T-helper 2 cell treated with Interferon-gamma antibody and Interleukin-4, amounts not matched to agents 5 μg/mL and 100 μg/mL, for 36 hours (primary cell): Measurements from ENCODE around the gene METTL3.

ENCODE experiments used
- DNase-seq: peaks from one replicate; pipeline ENCODE4 v3.0.0; 2021; ENCODE audit warnings: low spot score
- H3K27ac Mint-ChIP-seq: one replicate; pipeline ENCODE4 v1.8.0; 2021; ENCODE audit warnings: mild to moderate bottlenecking, mixed read lengths
- H3K27me3 Mint-ChIP-seq: one replicate; pipeline ENCODE4 v1.8.0; 2021; ENCODE audit warnings: low read depth, mixed read lengths
- H3K36me3 Mint-ChIP-seq: one replicate; pipeline ENCODE4 v1.8.0; 2021; ENCODE audit warnings: low read depth, mixed read lengths
- H3K4me1 Mint-ChIP-seq: one replicate; pipeline ENCODE4 v1.8.0; 2021; ENCODE audit warnings: low read depth, mixed read lengths
- H3K4me3 Mint-ChIP-seq: one replicate; pipeline ENCODE4 v1.8.0; 2022; ENCODE audit warnings: mild to moderate bottlenecking, moderate library complexity, mixed read lengths
- H3K9me3 Mint-ChIP-seq: one replicate; pipeline ENCODE4 v1.8.0; 2021; ENCODE audit warnings: mixed read lengths

The METTL3 gene

DNA sequence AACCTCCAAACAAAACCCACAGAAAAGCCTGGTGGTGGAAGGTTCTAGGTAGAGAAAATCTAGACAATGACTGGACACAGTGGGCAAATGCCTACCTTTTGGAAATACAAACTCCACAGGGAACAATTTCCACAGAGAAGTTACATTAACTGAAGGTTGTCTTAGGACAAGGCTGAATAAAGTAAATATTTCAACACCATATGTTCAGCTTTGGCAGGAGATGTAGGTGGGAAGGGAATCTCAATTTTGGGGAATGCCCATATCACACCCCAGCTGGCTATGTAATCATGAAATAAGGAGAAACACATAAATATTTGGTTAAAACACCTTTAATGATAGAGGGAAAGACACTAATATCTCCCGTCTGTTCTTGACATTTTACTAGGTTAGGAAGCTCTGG, 9.6 kb upstream of the METTL3 start:
- Mint-ChIP-seq H3K4me3 (no peak overlapping the region), H3K4me1 (peaks cover 8% of the 10 kb centered on the region), H3K36me3 (no peaks in the 10 kb centered on the region), H3K27me3 (peaks cover 5% of the 10 kb centered on the region), H3K9me3 (no peaks in the 10 kb centered on the region), H3K27ac (no peak overlapping the region)
- DNase-seq: no peak

- H3K9me3 Mint-ChIP-seq: no peaks in the 10 kb centered on the region
- H3K27ac Mint-ChIP-seq: no peak overlapping the region
Measured at GRCh38 chr14:21518725-21519124, 7.6 kb upstream of the METTL3 start.

DNA sequence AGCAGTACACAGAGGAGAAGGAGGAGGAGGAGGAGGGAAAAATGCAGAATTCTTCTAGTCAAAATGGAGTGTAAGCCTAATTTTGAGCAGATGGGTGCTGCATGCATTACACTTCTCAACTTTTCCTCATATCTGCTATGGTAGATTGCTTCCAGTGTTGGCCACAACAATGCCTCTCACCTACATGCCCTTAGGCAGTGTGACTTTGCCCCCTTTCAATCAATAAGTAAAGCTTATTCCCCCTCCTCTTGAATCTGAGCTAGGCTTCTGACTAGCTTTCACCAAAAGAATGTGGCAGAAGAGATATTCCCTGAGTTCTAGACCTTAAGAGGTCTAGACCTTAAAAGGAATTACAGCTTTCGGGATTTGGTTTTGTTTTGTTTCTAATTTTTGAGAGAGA, 3.2 kb upstream of the METTL3 start:
- DNase-seq: no peak
- Mint-ChIP-seq H3K36me3 (peaks cover 15% of the 10 kb centered on the region), H3K4me3 (no peak overlapping the region)

More at GRCh38 chr14:21518725-21519124, 7.6 kb upstream of the METTL3 start:
- DNase-seq: no peak
- no peaks in the 10 kb centered on the region for H3K36me3 Mint-ChIP-seq
- H3K4me1 Mint-ChIP-seq: peaks cover 1% of the 10 kb centered on the region
- H3K4me3 Mint-ChIP-seq: no peak overlapping the region
- H3K27me3 Mint-ChIP-seq: peaks cover 5% of the 10 kb centered on the region

GRCh38 chr14:21509432-21510143, 1.6 kb downstream of the METTL3 start:
- Mint-ChIP-seq H3K27ac (peak overlapping the region; percentile 98), H3K27me3 (peaks cover 3% of the 10 kb centered on the region), H3K9me3 (peaks cover 5% of the 10 kb centered on the region), H3K4me3 (peak overlapping the region; percentile 99), H3K36me3 (peaks cover 38% of the 10 kb centered on the region), H3K4me1 (peaks cover 28% of the 10 kb centered on the region)
- no peak for DNase-seq

More for the DNA sequence above, 3.2 kb upstream of the METTL3 start:
- Mint-ChIP-seq H3K9me3 (peaks cover 5% of the 10 kb centered on the region), H3K27ac (no peak overlapping the region), H3K27me3 (peaks cover 8% of the 10 kb centered on the region), H3K4me1 (peaks cover 14% of the 10 kb centered on the region)

DNA sequence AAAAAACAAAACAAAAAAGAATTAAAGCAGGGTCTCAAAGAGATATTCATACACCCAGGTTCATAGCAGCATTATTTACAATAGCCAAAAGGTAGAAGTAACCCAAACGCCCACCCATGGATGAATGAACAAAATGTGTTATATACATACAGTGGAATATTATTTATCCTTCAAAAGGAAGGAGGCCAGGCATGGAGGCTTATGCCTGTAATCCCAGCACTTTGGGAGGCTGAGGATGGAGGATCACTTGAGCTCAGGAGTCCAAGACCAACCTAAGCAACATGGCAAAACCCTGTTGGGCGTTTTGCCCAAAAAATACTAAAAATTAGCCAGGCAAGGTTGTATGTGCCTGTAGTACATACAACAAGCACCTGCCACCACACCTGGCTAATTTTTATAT, 4.6 kb downstream of the METTL3 start:
- H3K27ac Mint-ChIP-seq: no peak overlapping the region
- peaks cover 24% of the 10 kb centered on the region for H3K4me1 Mint-ChIP-seq
- H3K36me3 Mint-ChIP-seq: peaks cover 53% of the 10 kb centered on the region
- DNase-seq: no peak
- no peaks in the 10 kb centered on the region for H3K9me3 Mint-ChIP-seq
- no peaks in the 10 kb centered on the region for H3K27me3 Mint-ChIP-seq
- H3K4me3 Mint-ChIP-seq: no peak overlapping the region

DNA sequence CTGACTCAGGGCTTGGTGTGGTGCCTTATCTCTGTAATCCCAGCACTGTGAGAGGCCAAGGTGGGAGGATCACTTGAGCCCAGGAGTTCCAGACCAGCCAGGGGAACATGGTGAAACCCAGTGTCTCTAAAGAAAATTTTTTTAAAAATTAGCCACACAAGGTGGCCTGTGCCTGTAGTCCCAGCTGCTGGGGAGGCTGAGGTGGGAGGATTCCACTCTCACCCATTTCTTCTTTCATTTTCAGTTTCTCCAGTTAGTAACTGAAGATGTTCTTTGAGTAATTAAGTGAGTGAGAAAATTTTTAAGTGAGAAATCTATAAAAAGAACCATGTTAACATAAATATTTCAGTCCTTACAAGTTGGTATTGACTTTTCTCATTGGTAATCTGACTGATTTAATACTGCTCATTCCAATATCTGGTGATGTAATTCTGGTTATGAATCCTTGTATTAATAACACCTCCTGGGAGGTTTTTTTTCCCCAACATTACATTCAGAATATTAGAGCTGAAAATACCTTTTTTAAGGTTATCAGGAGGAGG, 6.1 kb downstream of the METTL3 start:
- no peaks in the 10 kb centered on the region for H3K9me3 Mint-ChIP-seq
- peak; percentile 28 for DNase-seq
- H3K27ac Mint-ChIP-seq: peak overlapping the region; percentile 59
- no peaks in the 10 kb centered on the region for H3K27me3 Mint-ChIP-seq
- peaks cover 54% of the 10 kb centered on the region for H3K36me3 Mint-ChIP-seq
- H3K4me1 Mint-ChIP-seq: peaks cover 20% of the 10 kb centered on the region
- H3K4me3 Mint-ChIP-seq: peak overlapping the region; percentile 57

GRCh38 chr14:21503376-21503775, 7.8 kb downstream of the METTL3 start:
- H3K9me3 Mint-ChIP-seq: no peaks in the 10 kb centered on the region
- H3K36me3 Mint-ChIP-seq: peaks cover 63% of the 10 kb centered on the region
- peaks cover 27% of the 10 kb centered on the region for H3K4me1 Mint-ChIP-seq
- no peaks in the 10 kb centered on the region for H3K27me3 Mint-ChIP-seq
- H3K27ac Mint-ChIP-seq: no peak overlapping the region
- DNase-seq: no peak
- H3K4me3 Mint-ChIP-seq: no peak overlapping the region

GRCh38 chr14:21501568-21501967, 9.6 kb downstream of the METTL3 start:
- no peak for DNase-seq
- Mint-ChIP-seq H3K27ac (no peak overlapping the region), H3K4me3 (no peak overlapping the region), H3K4me1 (peaks cover 23% of the 10 kb centered on the region), H3K27me3 (no peaks in the 10 kb centered on the region), H3K36me3 (peaks cover 58% of the 10 kb centered on the region), H3K9me3 (no peaks in the 10 kb centered on the region)

- Mint-ChIP-seq H3K36me3 (peaks cover 67% of the 10 kb centered on the region), H3K4me1 (peaks cover 15% of the 10 kb centered on the region), H3K4me3 (no peak overlapping the region), H3K27ac (peak overlapping the region; percentile 13), H3K27me3 (no peaks in the 10 kb centered on the region), H3K9me3 (no peaks in the 10 kb centered on the region)
- no peak for DNase-seq
Measured at GRCh38 chr14:21498540-21499526, 12.3 kb downstream of the METTL3 start.

GRCh38 chr14:21496453-21496852, 14.7 kb downstream of the METTL3 start:
- peaks cover 64% of the 10 kb centered on the region for H3K36me3 Mint-ChIP-seq
- H3K4me3 Mint-ChIP-seq: no peak overlapping the region
- peaks cover 15% of the 10 kb centered on the region for H3K4me1 Mint-ChIP-seq
- no peak overlapping the region for H3K27ac Mint-ChIP-seq
- no peaks in the 10 kb centered on the region for H3K9me3 Mint-ChIP-seq
- no peak for DNase-seq
- H3K27me3 Mint-ChIP-seq: no peaks in the 10 kb centered on the region

- no peak overlapping the region for H3K27ac Mint-ChIP-seq
Measured at GRCh38 chr14:21494902-21495762, 16.0 kb downstream of the METTL3 start.

GRCh38 chr14:21486640-21487087, 24.5 kb downstream of the METTL3 start:
- H3K27ac Mint-ChIP-seq: no peak overlapping the region
- no peaks in the 10 kb centered on the region for H3K9me3 Mint-ChIP-seq
- peaks cover 3% of the 10 kb centered on the region for H3K4me1 Mint-ChIP-seq
- no peaks in the 10 kb centered on the region for H3K27me3 Mint-ChIP-seq
- no peak overlapping the region for H3K4me3 Mint-ChIP-seq
- no peak for DNase-seq
- H3K36me3 Mint-ChIP-seq: peaks cover 24% of the 10 kb centered on the region

More at GRCh38 chr14:21494902-21495762, 16.0 kb downstream of the METTL3 start:
- Mint-ChIP-seq H3K36me3 (peaks cover 62% of the 10 kb centered on the region), H3K4me1 (peaks cover 15% of the 10 kb centered on the region), H3K27me3 (no peaks in the 10 kb centered on the region), H3K4me3 (no peak overlapping the region), H3K9me3 (no peaks in the 10 kb centered on the region)
- DNase-seq: no peak
